Measurements from ENCODE around the gene TXNRD3. TPM values are rescaled to one million over a fixed set of nuclear protein-coding genes. Genes with fewer than 3 reads are reported as not detected.

The TXNRD3 gene
- total RNA-seq (2012; rRNA removed): 8.1 and 8.4 TPM in 2 replicates
- 3.9 and 4.2 TPM in 2 replicates for polyA plus RNA-seq (2012; rRNA removed)
- polyA plus RNA-seq (2012; cell fraction: cytosol; rRNA removed): 1.5 and 7.0 TPM in 2 replicates
- polyA plus RNA-seq (2012; cell fraction: nucleus; rRNA removed; ENCODE audit: low replicate concordance): 3.0 and 8.2 TPM in 2 replicates
- Bru-seq, nascent RNA: percentile 54 among the genes with signal in this experiment
- percentile 56 among the genes with signal in this experiment for BruChase-seq, experiment 1, labeled RNA remaining after a 6-hour chase
- BruChase-seq, experiment 2, labeled RNA remaining after a 2-hour chase: percentile 59 among the genes with signal in this experiment
- long read RNA-seq, transcript TXNRD3-205 (16 exons, 2,950 nt): major isoform, 17 of 20 reads
- long read RNA-seq, partial matches to known transcripts: 2 of 20 reads
- long read RNA-seq, other reads (novel, unspliced or antisense): 1 of 20 reads

DNA sequence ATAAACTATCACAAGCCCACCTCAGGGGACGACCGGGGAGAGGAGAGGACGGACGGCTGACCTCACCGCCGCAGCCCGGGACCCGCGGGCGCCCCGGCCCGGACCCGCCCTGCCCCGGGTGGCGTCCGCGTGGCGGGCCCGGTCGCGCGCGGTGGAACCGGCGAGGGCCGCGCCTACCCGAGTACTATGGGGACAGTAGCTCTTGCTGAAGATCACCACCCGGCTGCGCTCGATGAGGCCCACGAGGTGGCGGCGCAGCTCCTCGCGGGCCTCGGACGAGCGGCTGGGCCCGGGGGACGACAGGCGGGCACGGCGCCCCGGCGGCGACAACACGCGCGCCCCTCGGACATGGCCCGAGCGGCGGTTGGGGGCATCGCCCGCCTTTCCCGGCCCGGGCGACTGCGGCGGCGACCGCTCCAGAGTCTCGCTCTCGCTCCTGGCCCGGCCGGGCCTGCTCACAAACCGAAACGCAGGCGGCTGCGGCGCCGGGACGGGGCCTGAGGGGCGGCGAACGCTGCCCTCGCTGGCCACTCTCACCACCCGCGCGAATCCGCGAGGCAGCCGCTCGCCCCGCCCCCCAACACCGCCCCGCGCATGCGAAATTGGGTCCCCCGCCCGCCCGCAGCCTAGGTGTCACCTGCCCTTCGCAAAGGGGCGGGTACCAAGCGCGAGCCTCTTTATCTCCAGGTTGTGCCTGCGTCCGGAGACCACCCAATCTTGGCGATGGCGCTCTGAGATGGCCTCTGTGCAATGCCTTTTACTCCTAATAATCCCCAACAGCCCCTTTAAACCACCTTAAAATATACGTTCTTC is at the start of gene TXNRD3:
Gene TXNRD3 (minus strand): TSS at position 554 of the 813 bp plus-strand sequence.
- Histone ChIP-seq H2AK5ac (ENCODE audit: low read depth, low read length) (peak within 1 kb of the TSS; percentile 80), H3K79me1 (ENCODE audit: low read depth in 1 of 2, low read length in 2 of 2) (peaks cover 0 to 5% of the 10 kb centered on the region in 2 experiments; a peak in 2 of 4 replicates), H3K4ac (ENCODE audit: low read depth, low read length) (peak within 1 kb of the TSS; percentile 63), H4K5ac (ENCODE audit: low read depth, low read length) (peak within 1 kb of the TSS; percentile 87), H4K8ac (ENCODE audit: low read depth in 2 of 2, low read length in 2 of 2) (peak within 1 kb of the TSS; percentile 75 to 87), H3K9ac (ENCODE audit: low read depth, low read length) (peak within 1 kb of the TSS; percentile 87), H3K4me1 (ENCODE audit: control insufficient read depth, insufficient read depth, low read length) (no peaks in the 10 kb centered on the region), H3K56ac (ENCODE audit: extremely low read depth, insufficient read depth, low read length) (peak within 1 kb of the TSS; percentile 65; the same call in 1 of the 2 replicates), H2AFZ (replicated peaks; ENCODE audit: low read length, poor library complexity) (peak within 1 kb of the TSS; percentile 97), H2BK20ac (ENCODE audit: low read depth, low read length) (no peak within 1 kb of the TSS), H2AK9ac (replicated peaks; ENCODE audit: low read depth, low read length, poor library complexity) (peak within 1 kb of the TSS; percentile 82), H3K9me1 (ENCODE audit: insufficient read depth, low read length) (no peaks in the 10 kb centered on the region; the same call in 1 of the 2 replicates), H3K4me3 (ENCODE audit: insufficient read depth, low read depth, low read length) (peak within 1 kb of the TSS; percentile 92), H3K36me3 (ENCODE audit: control insufficient read depth, insufficient read depth, low read length) (no peaks in the 10 kb centered on the region), H3K27me3 (ENCODE audit: control insufficient read depth, insufficient read depth, low read length) (peaks cover 7% of the 10 kb centered on the region), H3K14ac (replicated peaks; ENCODE audit: low read depth, low read length) (peak within 1 kb of the TSS; percentile 79), H3K23ac (ENCODE audit: low read depth, low read length) (peak within 1 kb of the TSS; percentile 39), H3K27ac (ENCODE audit: insufficient read depth, low read length) (peak within 1 kb of the TSS; percentile 59; the same call in 1 of the 2 replicates), H4K20me1 (ENCODE audit: insufficient read depth, low read length) (no peaks in the 10 kb centered on the region), H2BK5ac (ENCODE audit: low read depth, low read length, poor library complexity, severe bottlenecking) (peak within 1 kb of the TSS; percentile 34), H3K9me3 (ENCODE audit: control insufficient read depth, insufficient read depth, low read length) (peaks cover 2% of the 10 kb centered on the region; the same call in 1 of the 2 replicates), H3K4me2 (ENCODE audit: low read depth, low read length) (peak within 1 kb of the TSS; percentile 98), H2BK15ac (ENCODE audit: low read depth, low read length) (no peak within 1 kb of the TSS; the same call in 2 of the 3 replicates), H2BK120ac (ENCODE audit: low read depth, low read length) (no peak within 1 kb of the TSS), H3K18ac (ENCODE audit: low read depth, low read length) (peak within 1 kb of the TSS; percentile 74; the same call in 1 of the 2 replicates), H4K91ac (ENCODE audit: insufficient read depth, low read depth, low read length) (peak within 1 kb of the TSS; percentile 19; the same call in 1 of the 2 replicates)
- WGBS, 2 experiments (ENCODE audit: extremely low coverage in 2 of 2, insufficient read length in 1 of 2): 0% methylated on average over 63 of the region's 102 CpGs; no CpG with 5 or more reads in 1 of the 2 experiments
- TF ChIP-seq MAFK (IDR thresholded peaks at IDR 0.05; ENCODE audit: low read depth, low read length): no peak
- TF ChIP-seq CTCF (conservative IDR thresholded peaks at IDR 0.05; ENCODE audit: low read depth, low read length): peak; percentile 5; the same call in 1 of the 2 replicates
- TF ChIP-seq POLR2A (IDR thresholded peaks at IDR 0.05; ENCODE audit: low read depth, low read length): peak; percentile 64; the same call in 1 of the 2 replicates
- TF ChIP-seq RAD21 (IDR thresholded peaks at IDR 0.05; ENCODE audit: low read length): 0 out of 2 replicates have a peak, but pooled peaks have one; percentile 16
- ATAC-seq (ENCODE audit: low read depth): peak; percentile 97
- dilution Hi-C loops (cut with HindIII; ENCODE audit: low sequenced_read_pairs, unreplicated experiment) (no loop called here), in situ Hi-C loops (cut with MboI; ENCODE audit: low sequenced_read_pairs) (no loop called here), intact Hi-C loops (cut with micrococcal nuclease) (loop anchor here (2.0 kb wide), 1 partner anchor 132 kb away; no protein-coding TSS in a partner anchor)
- no TSS peak for BruUV-seq (replicated peaks)
- ChIA-PET POLR2A (ENCODE audit: unreplicated experiment) (no interaction called here), CTCF (interaction anchor here (0.7 kb wide), 1 partner anchor 303 kb away, joined by 7 read pairs; no protein-coding TSS in a partner anchor)
- peak; percentile 49 for DNase-seq
